Suprapubic skin (tissue), 4 donors: Measurements from ENCODE around the gene MMP8. TPM values are rescaled to one million over a fixed set of nuclear protein-coding genes. Genes with fewer than 3 reads are reported as not detected.

Experiments
- DNase-seq, 2 donors: peaks; one replicate each; pipeline ENCODE4 v3.0.0-alpha.2; 2019; ENCODE audit warnings: low spot score in 2 of 2
- H3K27ac ChIP-seq: fragments of 200-600 bp; sonication (generic); one replicate; pipeline ENCODE4 v1.5.1; 2019
- H3K27me3 ChIP-seq: fragments of 200-600 bp; sonication (generic); one replicate; pipeline ENCODE4 v1.5.1; 2019
- H3K36me3 ChIP-seq: fragments of 200-600 bp; sonication (generic); one replicate; pipeline ENCODE4 v1.5.1; 2019
- H3K4me1 ChIP-seq: fragments of 200-600 bp; sonication (generic); one replicate; pipeline ENCODE4 v1.5.1; 2019
- H3K4me3 ChIP-seq: fragments of 200-600 bp; sonication (generic); one replicate; pipeline ENCODE4 v1.5.1; 2019; ENCODE audit warnings: mild to moderate bottlenecking
- H3K9me3 ChIP-seq: fragments of 200-600 bp; sonication (generic); one replicate; pipeline ENCODE4 v1.5.1; 2019
- CTCF ChIP-seq, 2 donors: fragments of 200-600 bp in 1 of 2; fragments of 450-650 bp in 1 of 2; sonication (generic) in 1 of 2; IDR thresholded peaks; one replicate each; pipeline ENCODE4 v1.5.1; 2016 to 2019; ENCODE audit warnings: antibody characterized with exemption in 2 of 2, mild to moderate bottlenecking in 1 of 2, moderate library complexity in 1 of 2
- EP300 ChIP-seq: sonication (generic); formaldehyde crosslinking; IDR thresholded peaks from one replicate; pipeline ENCODE4 v1.6.1; 2017; ENCODE audit warnings: antibody characterized with exemption
- POLR2A ChIP-seq, 2 donors: fragments of 450-650 bp; IDR thresholded peaks; one replicate each; pipeline ENCODE4 v1.6.1; 2017; ENCODE audit warnings: antibody characterized with exemption in 2 of 2, mild to moderate bottlenecking in 2 of 2, moderate library complexity in 2 of 2
- POLR2AphosphoS5 ChIP-seq, 3 donors: sonication (generic); formaldehyde crosslinking; IDR thresholded peaks; one replicate each; pipeline ENCODE4 v1.6.1; 2017; ENCODE audit warnings: antibody characterized with exemption in 3 of 3
- WGBS: methylation state at CpG from one replicate; pipeline ENCODE4 v1.1.5; 2018; 5-methylcytosine and 5-hydroxymethylcytosine counted together
- total RNA-seq, 4 donors: library from RNA; depleted of rRNA; stranded (reverse); fragments of >200 nt; gene quantifications; one replicate each; pipeline ENCODE4 v1.1.0, GENCODE V29; 2016

MMP8 gene
- total RNA-seq, 4 donors from 2014 or later, result 0.15 TPM; not detected in 3

GRCh38 chr11:102719620-102720277, 5.0 kb downstream of the MMP8 start:
- Histone ChIP-seq H3K36me3 (no peaks in the 10 kb centered on the region), H3K27ac (no peak overlapping the region), H3K9me3 (no peaks in the 10 kb centered on the region), H3K27me3 (peaks cover 4% of the 10 kb centered on the region), H3K4me1 (no peaks in the 10 kb centered on the region), H3K4me3 (no peak overlapping the region)
- WGBS, result 46% methylated on average over 4 of the region's 4 CpGs
- no peak for DNase-seq
- TF ChIP-seq CTCF (IDR thresholded peaks at IDR 0.05) (no peak), POLR2AphosphoS5 (IDR thresholded peaks at IDR 0.05) (no peak), EP300 (no peak), POLR2A (IDR thresholded peaks at IDR 0.05) (no peak)

- Histone ChIP-seq H3K36me3 (no peaks in the 10 kb centered on the region), H3K27me3 (peaks cover 4% of the 10 kb centered on the region), H3K4me1 (no peaks in the 10 kb centered on the region), H3K4me3 (no peak overlapping the region), H3K27ac (no peak overlapping the region), H3K9me3 (no peaks in the 10 kb centered on the region)
- no peak for DNase-seq
- TF ChIP-seq EP300 (no peak), CTCF (IDR thresholded peaks at IDR 0.05) (no peak), POLR2AphosphoS5 (IDR thresholded peaks at IDR 0.05) (no peak), POLR2A (IDR thresholded peaks at IDR 0.05) (no peak)
Measured at GRCh38 chr11:102717280-102717679, 7.5 kb downstream of the MMP8 start.

GRCh38 chr11:102716527-102716926, 8.2 kb downstream of the MMP8 start:
- TF ChIP-seq POLR2AphosphoS5 (IDR thresholded peaks at IDR 0.05) (no peak), EP300 (no peak), POLR2A (IDR thresholded peaks at IDR 0.05) (no peak), CTCF (IDR thresholded peaks at IDR 0.05) (no peak)
- Histone ChIP-seq H3K36me3 (no peaks in the 10 kb centered on the region), H3K9me3 (no peaks in the 10 kb centered on the region), H3K27me3 (peaks cover 4% of the 10 kb centered on the region), H3K4me3 (no peak overlapping the region), H3K27ac (no peak overlapping the region), H3K4me1 (no peaks in the 10 kb centered on the region)
- WGBS, result 84% methylated on average over 1 of the region's 1 CpG
- DNase-seq, result no peak

- Histone ChIP-seq H3K27me3 (no peaks in the 10 kb centered on the region), H3K9me3 (no peaks in the 10 kb centered on the region), H3K4me3 (no peak overlapping the region), H3K36me3 (no peaks in the 10 kb centered on the region), H3K27ac (no peak overlapping the region), H3K4me1 (no peaks in the 10 kb centered on the region)
- no peak for TF ChIP-seq EP300
- no peak for TF ChIP-seq CTCF (IDR thresholded peaks at IDR 0.05)
- no peak for TF ChIP-seq POLR2AphosphoS5 (IDR thresholded peaks at IDR 0.05)
- TF ChIP-seq POLR2A (IDR thresholded peaks at IDR 0.05), result no peak
- DNase-seq, result no peak
- 92% methylated on average over 3 of the region's 3 CpGs for WGBS
Measured at GRCh38 chr11:102712137-102712536, 12.6 kb downstream of the MMP8 start.

- DNase-seq, result no peak
- Histone ChIP-seq H3K36me3 (no peaks in the 10 kb centered on the region), H3K27ac (no peak overlapping the region), H3K27me3 (no peaks in the 10 kb centered on the region), H3K4me3 (no peak overlapping the region), H3K4me1 (peaks cover 5% of the 10 kb centered on the region), H3K9me3 (no peaks in the 10 kb centered on the region)
- TF ChIP-seq POLR2AphosphoS5 (IDR thresholded peaks at IDR 0.05) (no peak), EP300 (no peak), CTCF (IDR thresholded peaks at IDR 0.05) (no peak), POLR2A (IDR thresholded peaks at IDR 0.05) (no peak)
- WGBS, result 80% methylated on average over 2 of the region's 2 CpGs
Measured at GRCh38 chr11:102709201-102709945, 15.4 kb downstream of the MMP8 start.
